Naive thymus-derived CD8-positive, alpha-beta T cell (primary cell): ENCODE data around the gene MTMR1. TPM values are rescaled to one million over a fixed set of nuclear protein-coding genes. Genes with fewer than 3 reads are reported as not detected.
A peak's percentile ranks its signal among the peaks of the same experiment; 100 is the strongest.

ENCODE experiments used
- ATAC-seq, 2 donors: fragments of 150-1000 bp; cut with Tn5 transposase in 1 of 2; sonication (Bioruptor Pico), chemical (Tn5 transposase) in 1 of 2; 1 replicate in 1 of 2; 2 replicates in 1 of 2; pipeline ENCODE4 v1.10.0; 2021; ENCODE audit warnings: mild to moderate bottlenecking in 2 of 2, moderate library complexity in 2 of 2
- POLR2A ChIA-PET: fragments of 350-600 bp; sonication (Branson Sonifier 250); formaldehyde crosslinking; loops from one replicate; lab custom pipeline; 2021; ENCODE audit warnings: antibody characterized with exemption; lab: Charles Lee
- DNase-seq, 10 donors: peaks; one replicate each; pipeline versions ENCODE4 v3.0.0 to v3.0.0-alpha.2; 2020 to 2022
- H3K27ac Mint-ChIP-seq, 10 donors: one replicate each; pipeline ENCODE4 v1.8.0; 2020 to 2022; ENCODE audit warnings: mild to moderate bottlenecking in 10 of 10, mixed read lengths in 10 of 10, moderate library complexity in 4 of 10, inconsistent platforms in 1 of 10
- H3K27me3 Mint-ChIP-seq, 5 donors: one replicate each; pipeline ENCODE4 v1.8.0; 2021 to 2022; ENCODE audit warnings: mixed read lengths in 5 of 5
- H3K36me3 Mint-ChIP-seq, 3 donors: one replicate each; pipeline ENCODE4 v1.8.0; 2020 to 2022; ENCODE audit warnings: mixed read lengths in 3 of 3, mild to moderate bottlenecking in 2 of 3, inconsistent platforms in 1 of 3
- H3K4me1 Mint-ChIP-seq, 4 donors: one replicate each; pipeline ENCODE4 v1.8.0; 2021 to 2022; ENCODE audit warnings: mixed read lengths in 4 of 4
- H3K4me3 Mint-ChIP-seq, 10 donors: one replicate each; pipeline ENCODE4 v1.8.0; 2020 to 2022; ENCODE audit warnings: mild to moderate bottlenecking in 10 of 10, mixed read lengths in 10 of 10, moderate library complexity in 6 of 10, inconsistent platforms in 1 of 10
- H3K9me3 Mint-ChIP-seq, 9 donors: one replicate each; pipeline ENCODE4 v1.8.0; 2020 to 2022; ENCODE audit warnings: mixed read lengths in 9 of 9, mild to moderate bottlenecking in 3 of 9, inconsistent platforms in 1 of 9, moderate library complexity in 1 of 9
- polyA plus RNA-seq, 3 donors: library from polyadenylated mRNA; unstranded; fragments of 300-500 nt; fragmentation: Illumina TruSeq; gene quantifications; one replicate each; pipeline ENCODE4 v1.2.3, GENCODE V29; 2021
- total RNA-seq, 8 experiments: library from RNA in 2 of 8; stranded (reverse) in 2 of 8; gene quantifications; one replicate each; pipeline ENCODE4 v1.2.3 and lab custom pipeline; 2021 to 2026

Gene MTMR1
- total and polyA plus RNA-seq, 5 experiments from 2014 or later = 13.0 to 37.4 (median 28.3) TPM

- ATAC-seq (no peak), DNase-seq (no peak)
- H3K36me3 Mint-ChIP-seq = peaks cover 0 to 66% (median 5%) of the 10 kb centered on the region in 3 donors
- H3K4me1 Mint-ChIP-seq = peaks cover 0 to 8% (median 2%) of the 10 kb centered on the region in 4 donors
- H3K27ac Mint-ChIP-seq = peak overlapping the region in 1 of 10 donors; percentile 66
- H3K4me3 Mint-ChIP-seq = no peak overlapping the region
- H3K9me3 Mint-ChIP-seq = no peaks in the 10 kb centered on the region
- POLR2A ChIA-PET = no interaction called here
- no peaks in the 10 kb centered on the region for H3K27me3 Mint-ChIP-seq
Observed at GRCh38 chrX:150752124-150752523, 58.9 kb downstream of the MTMR1 start.

- Mint-ChIP-seq H3K4me3 (no peak overlapping the region), H3K27me3 (no peaks in the 10 kb centered on the region), H3K27ac (peak overlapping the region in 1 of 10 donors; percentile 31), H3K36me3 (peaks cover 0 to 72% (median 5%) of the 10 kb centered on the region in 3 donors), H3K4me1 (peaks cover 0 to 8% (median 2%) of the 10 kb centered on the region in 4 donors), H3K9me3 (no peaks in the 10 kb centered on the region)
- no peak for ATAC-seq
- DNase-seq = no peak
- POLR2A ChIA-PET = no interaction called here
Observed at GRCh38 chrX:150753357-150753756, 60.2 kb downstream of the MTMR1 start.

GRCh38 chrX:150753968-150754367 is 60.8 kb downstream of the MTMR1 start:
- no peak for ATAC-seq
- POLR2A ChIA-PET = no interaction called here
- Mint-ChIP-seq H3K27ac (peak overlapping the region in 1 of 10 donors; percentile 4), H3K9me3 (no peaks in the 10 kb centered on the region), H3K27me3 (no peaks in the 10 kb centered on the region), H3K4me1 (peaks cover 0 to 8% (median 2%) of the 10 kb centered on the region in 4 donors), H3K4me3 (no peak overlapping the region), H3K36me3 (peaks cover 0 to 74% (median 5%) of the 10 kb centered on the region in 3 donors)
- DNase-seq = no peak

GRCh38 chrX:150757371-150757770 is 64.2 kb downstream of the MTMR1 start:
- no peak for DNase-seq
- no peak for ATAC-seq
- Mint-ChIP-seq H3K27me3 (no peaks in the 10 kb centered on the region), H3K9me3 (no peaks in the 10 kb centered on the region), H3K4me3 (no peak overlapping the region), H3K27ac (peak overlapping the region in 1 of 10 donors; percentile 25), H3K36me3 (peaks cover 0 to 53% (median 2%) of the 10 kb centered on the region in 3 donors), H3K4me1 (peaks cover 0 to 8% (median 0%) of the 10 kb centered on the region in 4 donors)
- POLR2A ChIA-PET = no interaction called here

GRCh38 chrX:150759568-150760416 is 66.6 kb downstream of the MTMR1 start:
- H3K9me3 Mint-ChIP-seq = no peaks in the 10 kb centered on the region
- POLR2A ChIA-PET = no interaction called here

GRCh38 chrX:150761176-150761818 is 68.1 kb downstream of the MTMR1 start:
- H3K36me3 Mint-ChIP-seq = peaks cover 0 to 43% (median 0%) of the 10 kb centered on the region in 3 donors
- DNase-seq (no peak), ATAC-seq (no peak)
- POLR2A ChIA-PET = interaction anchor here (0.7 kb wide), 1 partner anchor 15 kb away, joined by 3 read pairs; no protein-coding TSS in a partner anchor
- peak overlapping the region in 2 of 10 donors; percentile 25 to 52 for H3K27ac Mint-ChIP-seq
- H3K4me1 Mint-ChIP-seq = no peaks in the 10 kb centered on the region
- H3K4me3 Mint-ChIP-seq = no peak overlapping the region
- no peaks in the 10 kb centered on the region for H3K27me3 Mint-ChIP-seq
- H3K9me3 Mint-ChIP-seq = no peaks in the 10 kb centered on the region

More at GRCh38 chrX:150759568-150760416, 66.6 kb downstream of the MTMR1 start:
- DNase-seq (no peak), ATAC-seq (no peak)
- no peaks in the 10 kb centered on the region for H3K27me3 Mint-ChIP-seq
- peak overlapping the region in 2 of 10 donors; percentile 11 to 44 for H3K27ac Mint-ChIP-seq
- peaks cover 0 to 51% (median 2%) of the 10 kb centered on the region in 3 donors for H3K36me3 Mint-ChIP-seq
- H3K4me3 Mint-ChIP-seq = no peak overlapping the region
- H3K4me1 Mint-ChIP-seq = peaks cover 0 to 8% (median 0%) of the 10 kb centered on the region in 4 donors

- POLR2A ChIA-PET = no interaction called here
- ATAC-seq (no peak), DNase-seq (no peak)
- H3K9me3 Mint-ChIP-seq = no peaks in the 10 kb centered on the region
- no peak overlapping the region for H3K4me3 Mint-ChIP-seq
- H3K4me1 Mint-ChIP-seq = no peaks in the 10 kb centered on the region
- H3K27me3 Mint-ChIP-seq = no peaks in the 10 kb centered on the region
- peaks cover 0 to 43% (median 0%) of the 10 kb centered on the region in 3 donors for H3K36me3 Mint-ChIP-seq
- peak overlapping the region in 1 of 10 donors; percentile 49 for H3K27ac Mint-ChIP-seq
Observed at GRCh38 chrX:150761819-150762216, 68.6 kb downstream of the MTMR1 start.

- Mint-ChIP-seq H3K36me3 (peaks cover 0 to 40% (median 0%) of the 10 kb centered on the region in 3 donors), H3K4me1 (no peaks in the 10 kb centered on the region)
Observed at GRCh38 chrX:150762258-150763165, 69.3 kb downstream of the MTMR1 start.

GRCh38 chrX:150763303-150763797 is 70.2 kb downstream of the MTMR1 start:
- Mint-ChIP-seq H3K36me3 (peaks cover 0 to 32% (median 0%) of the 10 kb centered on the region in 3 donors), H3K27ac (peak overlapping the region in 3 of 10 donors; percentile 5 to 55 (median 53)), H3K4me1 (no peaks in the 10 kb centered on the region), H3K27me3 (no peaks in the 10 kb centered on the region), H3K9me3 (no peaks in the 10 kb centered on the region), H3K4me3 (no peak overlapping the region)
- no peak for ATAC-seq
- no peak for DNase-seq
- POLR2A ChIA-PET = no interaction called here

More at GRCh38 chrX:150762258-150763165, 69.3 kb downstream of the MTMR1 start:
- H3K4me3 Mint-ChIP-seq = no peak overlapping the region
- no peaks in the 10 kb centered on the region for H3K27me3 Mint-ChIP-seq
- ATAC-seq (no peak), DNase-seq (no peak)
- H3K27ac Mint-ChIP-seq = peak overlapping the region in 1 of 10 donors; percentile 49
- POLR2A ChIA-PET = no interaction called here
- H3K9me3 Mint-ChIP-seq = no peaks in the 10 kb centered on the region

- no peak overlapping the region for H3K4me3 Mint-ChIP-seq
- POLR2A ChIA-PET = no interaction called here
- ATAC-seq (no peak), DNase-seq (no peak)
- H3K4me1 Mint-ChIP-seq = no peaks in the 10 kb centered on the region
- H3K9me3 Mint-ChIP-seq = no peaks in the 10 kb centered on the region
- peak overlapping the region in 2 of 10 donors; percentile 13 to 55 for H3K27ac Mint-ChIP-seq
- peaks cover 0 to 29% (median 0%) of the 10 kb centered on the region in 3 donors for H3K36me3 Mint-ChIP-seq
- no peaks in the 10 kb centered on the region for H3K27me3 Mint-ChIP-seq
Observed at GRCh38 chrX:150763810-150764209, 70.6 kb downstream of the MTMR1 start.

GRCh38 chrX:150765237-150765636 is 72.0 kb downstream of the MTMR1 start:
- ATAC-seq (no peak), DNase-seq (no peak)
- peak overlapping the region in 1 of 10 donors; percentile 4 for H3K27ac Mint-ChIP-seq
- H3K36me3 Mint-ChIP-seq = peaks cover 0 to 23% (median 0%) of the 10 kb centered on the region in 3 donors
- H3K4me1 Mint-ChIP-seq = no peaks in the 10 kb centered on the region
- H3K4me3 Mint-ChIP-seq = no peak overlapping the region
- H3K9me3 Mint-ChIP-seq = no peaks in the 10 kb centered on the region
- POLR2A ChIA-PET = no interaction called here
- H3K27me3 Mint-ChIP-seq = no peaks in the 10 kb centered on the region

GRCh38 chrX:150765782-150766350 is 72.7 kb downstream of the MTMR1 start:
- Mint-ChIP-seq H3K4me3 (no peak overlapping the region), H3K36me3 (peaks cover 0 to 19% (median 0%) of the 10 kb centered on the region in 3 donors)

More at GRCh38 chrX:150765782-150766350, 72.7 kb downstream of the MTMR1 start:
- Mint-ChIP-seq H3K27ac (no peak overlapping the region), H3K4me1 (no peaks in the 10 kb centered on the region), H3K9me3 (no peaks in the 10 kb centered on the region), H3K27me3 (no peaks in the 10 kb centered on the region)
- POLR2A ChIA-PET = no interaction called here
- ATAC-seq (no peak), DNase-seq (no peak)
